Adrenal gland (tissue), 12 donors: Measurements from ENCODE around the gene ADAM10. TPM values are rescaled to one million over a fixed set of nuclear protein-coding genes. Genes with fewer than 3 reads are reported as not detected.

Experiments
- DNase-seq, 7 donors: peaks; one replicate each; pipeline ENCODE4 v3.0.0-alpha.2; 2019 to 2020
- H3K27ac ChIP-seq, 5 donors: fragments of 200-600 bp; sonication (generic) in 4 of 5; 1 replicate in 3 of 5; 2 replicates in 2 of 5; pipeline versions ENCODE4 v1.5.1 to v1.8.0; 2016 to 2020; ENCODE audit warnings: mild to moderate bottlenecking in 1 of 5
- H3K27me3 ChIP-seq: fragments of 200-600 bp; 2 replicates; pipeline ENCODE4 v1.8.0; 2021
- H3K36me3 ChIP-seq, 2 donors: fragments of 200-600 bp; replicated peaks in 1 of 2; 1 replicate in 1 of 2; 2 replicates in 1 of 2; pipeline versions ENCODE4 v1.5.1 to v1.8.0; 2018 to 2022
- H3K4me1 ChIP-seq, 2 donors: fragments of 200-600 bp; replicated peaks in 1 of 2; 1 replicate in 1 of 2; 2 replicates in 1 of 2; pipeline versions ENCODE4 v1.5.1 to v1.8.0; 2018 to 2021
- H3K4me3 ChIP-seq, 4 donors: fragments of 200-600 bp; sonication (generic) in 3 of 4; one replicate each; pipeline ENCODE4 v1.5.1; 2016 to 2018
- H3K9me3 ChIP-seq, 3 donors: fragments of 200-600 bp; sonication (generic) in 1 of 3; replicated peaks in 1 of 3; 1 replicate in 2 of 3; 2 replicates in 1 of 3; pipeline versions ENCODE4 v1.5.1 to v1.8.0; 2016 to 2021
- POLR2A ChIP-seq, 2 donors: fragments of 450-650 bp; IDR thresholded peaks; one replicate each; pipeline ENCODE4 v1.6.1; 2017; ENCODE audit warnings: antibody characterized with exemption in 2 of 2, mild to moderate bottlenecking in 2 of 2, moderate library complexity in 1 of 2
- WGBS, 4 donors: extraction: QIAGEN DNeasy Blood & Tissue Kit in 2 of 4; methylation state at CpG; one replicate each; pipeline versions ENCODE4 v1.1.5 to v1.1.7; 2013 to 2017; 5-methylcytosine and 5-hydroxymethylcytosine counted together
- intact Hi-C, 2 donors: fragments of 100-400 bp; cut with DNase I; formaldehyde crosslinking; loops; one replicate each; pipeline versions ENCODE4 v1.14.1 to v1.15.0; 2022 to 2023
- polyA plus RNA-seq, 3 donors: library from polyadenylated mRNA; stranded (reverse); fragments of 200-250 nt in 2 of 3; fragments of 350-450 nt in 1 of 3; fragmentation: Illumina TruSeq in 1 of 3; extraction: RNeasy Lipid Tissue Mini Kit (QIAGEN cat#74804) in 1 of 3; gene quantifications; one replicate each; pipeline ENCODE4 v1.2.3, GENCODE V29; 2013 to 2014
- total RNA-seq, 9 donors: library from RNA; depleted of rRNA in 4 of 9; stranded (reverse); fragments of >200 nt in 4 of 9; fragments of 120-200 nt in 1 of 9; fragmentation: NEBNext Ultra II Directional in 1 of 9; extraction: Animal tissue kit (Norgen Biotek cat#: 25700) in 1 of 9; gene quantifications; one replicate each; pipeline versions ENCODE4 v1.1.0 to v1.2.4, GENCODE V29; 2013 to 2023
- TF ChIP-seq, protein P1 (sequence below), 6 experiments: fragments of 450-650 bp in 4 of 6; fragments of 200-600 bp in 2 of 6; sonication (generic) in 1 of 6; IDR thresholded peaks; 1 replicate in 5 of 6; 2 replicates in 1 of 6; pipeline versions ENCODE4 v1.5.1 to v1.8.0; 2016 to 2021; ENCODE audit warnings: antibody characterized with exemption in 6 of 6, mild to moderate bottlenecking in 2 of 6, moderate library complexity in 1 of 6
- donor health status: healthy with polysubstance abuse.
- donor health status: Bipolar disorder and iron deficiency.
- donor health status: DM: yes; HTN: yes; CAD: no.
- donor health status: DM: no; HTN: no; CAD: no.
- donor health status: DM: no; HTN: no; CAD: no.
- donor health status: DM: yes; HTN: yes; CAD: no.

ADAM10 gene
- total and polyA plus RNA-seq, 12 donors: 6.2 to 97.9 (median 50.7) TPM

DNA sequence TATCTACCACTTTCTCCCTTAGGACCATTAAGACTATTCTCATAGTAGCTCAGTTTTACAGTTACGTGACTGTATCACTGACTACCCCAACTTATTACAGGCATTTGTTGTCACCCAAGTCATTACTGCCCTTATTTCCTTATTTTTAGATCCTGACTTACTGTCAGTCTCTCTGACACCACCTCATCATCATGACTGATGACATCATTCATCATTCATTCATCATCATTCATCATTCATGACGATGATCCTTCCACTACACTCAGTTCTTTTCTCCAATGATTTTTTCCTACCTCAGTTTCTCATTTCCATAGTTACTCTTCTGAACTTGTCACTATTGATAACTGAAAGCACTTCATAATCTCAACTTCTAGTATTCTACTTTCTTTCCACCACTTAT, 83.8 kb downstream of the ADAM10 start:
- H3K9me3 ChIP-seq: peaks cover 0 to 4% (median 0%) of the 10 kb centered on the region in 3 donors
- no peak for TF ChIP-seq POLR2A (IDR thresholded peaks at IDR 0.05)
- TF ChIP-seq, protein P1, sequence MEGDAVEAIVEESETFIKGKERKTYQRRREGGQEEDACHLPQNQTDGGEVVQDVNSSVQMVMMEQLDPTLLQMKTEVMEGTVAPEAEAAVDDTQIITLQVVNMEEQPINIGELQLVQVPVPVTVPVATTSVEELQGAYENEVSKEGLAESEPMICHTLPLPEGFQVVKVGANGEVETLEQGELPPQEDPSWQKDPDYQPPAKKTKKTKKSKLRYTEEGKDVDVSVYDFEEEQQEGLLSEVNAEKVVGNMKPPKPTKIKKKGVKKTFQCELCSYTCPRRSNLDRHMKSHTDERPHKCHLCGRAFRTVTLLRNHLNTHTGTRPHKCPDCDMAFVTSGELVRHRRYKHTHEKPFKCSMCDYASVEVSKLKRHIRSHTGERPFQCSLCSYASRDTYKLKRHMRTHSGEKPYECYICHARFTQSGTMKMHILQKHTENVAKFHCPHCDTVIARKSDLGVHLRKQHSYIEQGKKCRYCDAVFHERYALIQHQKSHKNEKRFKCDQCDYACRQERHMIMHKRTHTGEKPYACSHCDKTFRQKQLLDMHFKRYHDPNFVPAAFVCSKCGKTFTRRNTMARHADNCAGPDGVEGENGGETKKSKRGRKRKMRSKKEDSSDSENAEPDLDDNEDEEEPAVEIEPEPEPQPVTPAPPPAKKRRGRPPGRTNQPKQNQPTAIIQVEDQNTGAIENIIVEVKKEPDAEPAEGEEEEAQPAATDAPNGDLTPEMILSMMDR (IDR thresholded peaks at IDR 0.05): no peak
- no peak overlapping the region for H3K4me3 ChIP-seq
- H3K27me3 ChIP-seq: no peaks in the 10 kb centered on the region
- no peak overlapping the region for H3K27ac ChIP-seq
- 94 to 100% (median 100%) methylated on average over 2 of the region's 2 CpGs for WGBS, 4 donors
- no peaks in the 10 kb centered on the region for H3K36me3 ChIP-seq
- no peak for DNase-seq
- intact Hi-C loops: no loop called here
- H3K4me1 ChIP-seq: peaks cover 0 to 7% of the 10 kb centered on the region in 2 donors

DNA sequence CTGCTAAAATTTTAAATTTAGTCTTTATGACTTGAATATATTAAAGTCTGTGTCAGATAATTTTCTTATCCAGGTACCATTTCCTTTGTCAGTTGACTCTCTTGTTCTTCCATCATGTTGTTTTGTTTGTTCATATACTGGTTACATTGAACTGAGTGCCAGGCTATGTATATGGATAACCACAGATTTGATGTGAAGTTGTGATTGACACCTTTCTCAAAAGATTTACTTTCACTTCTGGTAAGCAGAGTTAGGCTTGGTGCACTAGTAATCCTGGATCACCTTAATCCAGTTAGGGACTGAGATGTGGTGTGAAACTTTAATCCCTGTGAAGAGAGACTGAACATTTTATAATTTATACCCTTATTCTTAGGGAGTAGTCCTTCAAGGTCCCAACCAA, 99.4 kb downstream of the ADAM10 start:
- TF ChIP-seq POLR2A (IDR thresholded peaks at IDR 0.05): no peak
- TF ChIP-seq, protein P1 (IDR thresholded peaks at IDR 0.05): no peak
- no peak overlapping the region for H3K27ac ChIP-seq
- H3K4me3 ChIP-seq: no peak overlapping the region
- H3K36me3 ChIP-seq: no peaks in the 10 kb centered on the region
- H3K4me1 ChIP-seq: no peaks in the 10 kb centered on the region
- intact Hi-C loops: no loop called here
- H3K9me3 ChIP-seq: no peaks in the 10 kb centered on the region
- DNase-seq: no peak
- H3K27me3 ChIP-seq: no peaks in the 10 kb centered on the region

DNA sequence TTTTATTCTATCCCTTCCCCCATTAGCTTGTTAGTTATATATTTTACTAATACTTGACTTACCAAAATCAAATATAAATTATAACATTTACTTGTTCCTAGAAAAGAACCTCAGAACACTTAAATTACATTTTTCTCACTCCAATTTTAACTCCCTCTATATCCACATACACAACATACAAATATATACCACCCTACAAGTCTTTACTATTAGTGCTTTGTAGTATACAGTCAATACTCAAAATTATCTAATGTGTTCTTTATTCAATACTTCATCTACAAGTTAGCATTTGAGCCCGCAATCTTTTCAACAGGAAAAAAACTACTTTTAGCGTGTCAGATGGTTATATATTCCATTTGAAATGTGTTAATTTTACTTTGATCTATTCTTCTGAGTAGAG, 100.3 kb downstream of the ADAM10 start:
- H3K4me3 ChIP-seq: no peak overlapping the region
- intact Hi-C loops: no loop called here
- H3K27me3 ChIP-seq: no peaks in the 10 kb centered on the region
- WGBS, 4 donors: 95 to 100% (median 98%) methylated on average over 2 of the region's 2 CpGs
- H3K4me1 ChIP-seq: no peaks in the 10 kb centered on the region
- H3K9me3 ChIP-seq: no peaks in the 10 kb centered on the region
- H3K36me3 ChIP-seq: no peaks in the 10 kb centered on the region
- no peak for TF ChIP-seq POLR2A (IDR thresholded peaks at IDR 0.05)
- TF ChIP-seq, protein P1 (IDR thresholded peaks at IDR 0.05): no peak
- no peak overlapping the region for H3K27ac ChIP-seq
- DNase-seq: no peak

DNA sequence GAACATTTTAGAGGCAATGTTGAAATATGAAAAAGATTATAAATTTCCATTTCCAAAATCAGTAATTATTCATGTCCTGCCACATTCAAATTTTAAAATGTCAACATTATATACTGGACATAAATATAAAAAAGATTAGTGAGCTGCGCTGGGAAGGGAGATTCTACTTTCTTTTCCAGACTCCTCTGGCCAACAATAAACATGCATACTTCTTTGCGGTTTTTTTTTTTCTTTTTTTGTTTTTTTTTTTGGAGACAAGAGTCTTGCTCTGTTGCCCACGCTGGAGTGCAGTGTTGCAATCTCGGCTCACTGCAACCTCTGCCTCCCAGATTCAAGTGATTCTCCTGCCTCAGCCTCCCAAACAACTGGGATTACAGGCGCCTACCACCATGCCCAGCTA, 105.5 kb downstream of the ADAM10 start:
- no peak overlapping the region for H3K4me3 ChIP-seq
- H3K36me3 ChIP-seq: peaks cover 0 to 7% of the 10 kb centered on the region in 2 donors
- no peaks in the 10 kb centered on the region for H3K27me3 ChIP-seq
- H3K27ac ChIP-seq: no peak overlapping the region
- H3K9me3 ChIP-seq: no peaks in the 10 kb centered on the region
- 89 to 97% (median 94%) methylated on average over 5 of the region's 5 CpGs for WGBS, 4 donors
- intact Hi-C loops: no loop called here
- DNase-seq: no peak
- no peaks in the 10 kb centered on the region for H3K4me1 ChIP-seq
- TF ChIP-seq POLR2A (IDR thresholded peaks at IDR 0.05): no peak
- TF ChIP-seq, protein P1 (IDR thresholded peaks at IDR 0.05): no peak
